Measurements from ENCODE around the gene NAPB. TPM values are rescaled to one million over a fixed set of nuclear protein-coding genes. Genes with fewer than 3 reads are reported as not detected.

The NAPB gene
- total RNA-seq, 1 donor from 2014 or later = 13.1 TPM

- no peak overlapping the region for H3K4me3 ChIP-seq (ENCODE audit: insufficient read depth, low read depth, low read length)
- peaks cover 16% of the 10 kb centered on the region for H3K4me1 Mint-ChIP-seq (ENCODE audit: low read depth, unreplicated experiment)
- no peak overlapping the region for H3K9ac ChIP-seq (ENCODE audit: low read length)
These were observed 21.6 kb downstream of the NAPB start for GRCh38 chr20:23399568-23400241.

GRCh38 chr20:23397961-23398360 lies 23.3 kb downstream of the NAPB start:
- no peaks in the 10 kb centered on the region for H3K27me3 ChIP-seq (ENCODE audit: insufficient read depth, low read length)
- H3K9ac ChIP-seq (ENCODE audit: low read length) = no peak overlapping the region
- TF ChIP-seq CTCF (IDR thresholded peaks at IDR 0.05; ENCODE audit: insufficient read depth, low read depth, low read length) (no peak), EZH2 (IDR thresholded peaks at IDR 0.05; ENCODE audit: insufficient read depth, low read length) (no peak)
- H3K27ac ChIP-seq (ENCODE audit: low read depth, low read length) = no peak overlapping the region
- H3K36me3 Mint-ChIP-seq (ENCODE audit: low read depth, unreplicated experiment) = peaks cover 17% of the 10 kb centered on the region
- H3K4me2 ChIP-seq (ENCODE audit: low read length) = no peak overlapping the region
- FAIRE-seq (no peak), DNase-seq (ENCODE audit: low read depth) (peak; percentile 20)
- H3K36me3 ChIP-seq (ENCODE audit: insufficient read depth, low read length) = peaks cover 13% of the 10 kb centered on the region
- H3K4me1 ChIP-seq (ENCODE audit: insufficient read depth, low read length) = peaks cover 10% of the 10 kb centered on the region
- H3K4me3 ChIP-seq (ENCODE audit: insufficient read depth, low read depth, low read length) = no peak overlapping the region
- no peaks in the 10 kb centered on the region for H3K9me3 Mint-ChIP-seq (ENCODE audit: unreplicated experiment)
- no peaks in the 10 kb centered on the region for H3K9me3 ChIP-seq (ENCODE audit: insufficient read depth, low read depth, low read length)
- H3K79me2 ChIP-seq (ENCODE audit: insufficient read depth, low read length) = peaks cover 22% of the 10 kb centered on the region
- H3K27me3 Mint-ChIP-seq (ENCODE audit: low read depth, unreplicated experiment) = no peaks in the 10 kb centered on the region
- no peak overlapping the region for H2AFZ ChIP-seq (ENCODE audit: low read depth, low read length)
- H3K4me1 Mint-ChIP-seq (ENCODE audit: low read depth, unreplicated experiment) = peaks cover 9% of the 10 kb centered on the region
- peaks cover 37% of the 10 kb centered on the region for H4K20me1 ChIP-seq (ENCODE audit: insufficient read depth, low read length)
- peak overlapping the region; percentile 75 for H3K27ac Mint-ChIP-seq (ENCODE audit: unreplicated experiment)
- no peak overlapping the region for H3K4me3 Mint-ChIP-seq (ENCODE audit: unreplicated experiment)

More at GRCh38 chr20:23399568-23400241, 21.6 kb downstream of the NAPB start:
- peaks cover 5% of the 10 kb centered on the region for H3K36me3 ChIP-seq (ENCODE audit: insufficient read depth, low read length)
- no peak overlapping the region for H2AFZ ChIP-seq (ENCODE audit: low read depth, low read length)
- peak; percentile 84 for DNase-seq (ENCODE audit: low read depth)
- H3K27me3 Mint-ChIP-seq (ENCODE audit: low read depth, unreplicated experiment) = no peaks in the 10 kb centered on the region
- H3K9me3 ChIP-seq (ENCODE audit: insufficient read depth, low read depth, low read length) = no peaks in the 10 kb centered on the region
- peaks cover 7% of the 10 kb centered on the region for H3K36me3 Mint-ChIP-seq (ENCODE audit: low read depth, unreplicated experiment)
- no peaks in the 10 kb centered on the region for H3K27me3 ChIP-seq (ENCODE audit: insufficient read depth, low read length)
- H4K20me1 ChIP-seq (ENCODE audit: insufficient read depth, low read length) = peaks cover 47% of the 10 kb centered on the region
- peak overlapping the region; percentile 32 for H3K4me2 ChIP-seq (ENCODE audit: low read length)
- no peak overlapping the region for H3K4me3 Mint-ChIP-seq (ENCODE audit: unreplicated experiment)
- TF ChIP-seq EZH2 (IDR thresholded peaks at IDR 0.05; ENCODE audit: insufficient read depth, low read length) = no peak
- no peak for TF ChIP-seq CTCF (IDR thresholded peaks at IDR 0.05; ENCODE audit: insufficient read depth, low read depth, low read length)
- no peak overlapping the region for H3K27ac Mint-ChIP-seq (ENCODE audit: unreplicated experiment)
- no peak for FAIRE-seq
- peaks cover 36% of the 10 kb centered on the region for H3K79me2 ChIP-seq (ENCODE audit: insufficient read depth, low read length)
- H3K9me3 Mint-ChIP-seq (ENCODE audit: unreplicated experiment) = no peaks in the 10 kb centered on the region
- H3K4me1 ChIP-seq (ENCODE audit: insufficient read depth, low read length) = peaks cover 10% of the 10 kb centered on the region
- peak overlapping the region; percentile 23 for H3K27ac ChIP-seq (ENCODE audit: low read depth, low read length)

GRCh38 chr20:23396950-23397627 lies 24.2 kb downstream of the NAPB start:
- H3K9me3 ChIP-seq (ENCODE audit: insufficient read depth, low read depth, low read length) = no peaks in the 10 kb centered on the region
- DNase-seq (ENCODE audit: low read depth) (no peak), FAIRE-seq (no peak)
- Mint-ChIP-seq H3K27ac (ENCODE audit: unreplicated experiment) (no peak overlapping the region), H3K27me3 (ENCODE audit: low read depth, unreplicated experiment) (no peaks in the 10 kb centered on the region), H3K4me1 (ENCODE audit: low read depth, unreplicated experiment) (peaks cover 9% of the 10 kb centered on the region), H3K9me3 (ENCODE audit: unreplicated experiment) (no peaks in the 10 kb centered on the region), H3K4me3 (ENCODE audit: unreplicated experiment) (no peak overlapping the region), H3K36me3 (ENCODE audit: low read depth, unreplicated experiment) (peaks cover 16% of the 10 kb centered on the region)
- no peak overlapping the region for H3K9ac ChIP-seq (ENCODE audit: low read length)
- peaks cover 15% of the 10 kb centered on the region for H3K79me2 ChIP-seq (ENCODE audit: insufficient read depth, low read length)
- H3K4me1 ChIP-seq (ENCODE audit: insufficient read depth, low read length) = peaks cover 10% of the 10 kb centered on the region
- no peak for TF ChIP-seq CTCF (IDR thresholded peaks at IDR 0.05; ENCODE audit: insufficient read depth, low read depth, low read length)
- TF ChIP-seq EZH2 (IDR thresholded peaks at IDR 0.05; ENCODE audit: insufficient read depth, low read length) = no peak
- no peaks in the 10 kb centered on the region for H3K27me3 ChIP-seq (ENCODE audit: insufficient read depth, low read length)
- H3K4me2 ChIP-seq (ENCODE audit: low read length) = no peak overlapping the region
- H3K36me3 ChIP-seq (ENCODE audit: insufficient read depth, low read length) = peaks cover 10% of the 10 kb centered on the region
- H3K27ac ChIP-seq (ENCODE audit: low read depth, low read length) = no peak overlapping the region
- H2AFZ ChIP-seq (ENCODE audit: low read depth, low read length) = no peak overlapping the region
- peaks cover 33% of the 10 kb centered on the region for H4K20me1 ChIP-seq (ENCODE audit: insufficient read depth, low read length)
- H3K4me3 ChIP-seq (ENCODE audit: insufficient read depth, low read depth, low read length) = no peak overlapping the region

All from astrocyte (in vitro differentiated cells and primary cell).